ENCODE data around the gene NOL4L.

The NOL4L gene

GRCh38 chr20:32585011-32585585 lies at the start of gene NOL4L:
Gene NOL4L, minus strand, starts transcription at chr20:32585333. Its CDS starts 443 bp downstream, at chr20:32584890.
- peak; percentile 14 for DNase-seq

DNA sequence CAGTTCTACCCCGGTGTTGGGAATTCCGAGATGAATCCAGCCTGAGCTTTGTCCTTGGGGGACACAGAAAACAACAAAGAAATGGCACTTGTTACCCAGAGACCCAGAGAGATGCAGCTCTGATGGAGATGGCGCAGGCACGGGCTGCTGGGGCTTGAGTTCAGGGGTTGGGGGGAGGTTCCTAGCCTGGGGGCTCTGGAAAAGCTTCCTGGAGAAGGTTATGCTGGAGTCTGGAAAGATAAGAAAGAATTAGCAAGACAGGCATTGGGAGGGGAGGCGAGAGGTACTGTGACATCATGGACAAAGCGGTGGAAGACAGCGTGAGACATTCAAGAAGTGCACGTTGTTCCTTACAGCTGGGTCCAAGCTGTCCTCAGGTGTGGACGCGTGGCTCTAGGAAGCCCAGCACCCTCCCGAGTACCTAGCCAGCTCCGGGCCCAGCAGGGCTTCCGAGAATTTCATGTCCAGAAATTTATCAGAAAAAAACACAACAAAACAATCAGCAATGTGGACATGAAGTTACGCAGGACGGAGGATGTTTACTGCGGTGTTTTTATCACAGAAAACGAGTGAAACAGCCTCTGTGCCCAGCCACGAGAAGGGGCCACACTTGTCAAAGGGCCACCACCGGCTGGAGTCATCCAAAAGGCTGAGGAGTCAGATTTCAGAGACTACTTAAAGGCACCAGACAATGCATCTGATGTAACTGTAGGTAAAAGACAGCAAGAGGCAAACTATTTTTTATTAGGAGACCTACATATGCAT lies 49.1 kb upstream of the NOL4L start:
- DNase-seq, result no peak

DNA sequence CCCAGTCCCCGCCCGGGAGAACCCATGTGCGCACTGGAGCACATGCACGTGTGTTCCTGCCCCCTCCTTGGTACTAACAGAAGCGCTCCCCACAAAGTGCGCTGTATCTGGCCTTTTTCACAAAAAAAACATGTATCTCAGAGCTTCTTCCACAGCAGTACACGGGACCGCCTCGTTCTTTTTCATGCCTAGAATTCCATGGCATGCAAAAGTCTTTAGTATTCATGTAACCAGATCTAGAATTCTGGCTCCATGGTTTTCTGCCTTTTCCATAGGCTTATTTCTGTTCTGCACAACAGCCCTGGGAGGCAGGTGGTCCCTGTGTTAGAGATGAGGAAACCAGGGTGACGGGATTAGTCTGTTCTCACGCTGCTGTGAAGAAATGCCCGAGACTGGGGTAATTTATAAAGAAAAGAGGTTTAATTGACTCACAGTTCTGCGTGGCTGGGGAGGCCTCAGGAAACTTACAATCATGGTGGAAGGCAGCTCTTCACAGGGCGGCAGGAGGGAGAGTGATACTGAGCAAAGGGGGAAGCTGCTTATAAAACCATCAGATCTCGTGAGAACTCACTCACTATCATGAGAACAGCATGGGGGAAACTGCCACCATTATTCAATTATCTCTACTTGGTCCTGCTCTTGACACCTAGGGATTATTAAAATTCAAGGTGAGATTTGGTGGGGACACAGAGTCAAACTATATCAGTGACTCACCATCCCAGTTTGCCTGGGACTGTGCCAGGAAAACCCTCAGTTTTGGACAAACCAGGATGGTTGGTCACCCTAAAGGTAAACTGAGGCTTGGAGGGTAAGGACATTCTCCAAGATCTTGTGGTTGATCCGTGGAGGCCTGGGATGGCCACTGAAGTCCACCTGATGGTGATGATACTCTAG lies 47.6 kb upstream of the NOL4L start:
- DNase-seq, result no peak

DNA sequence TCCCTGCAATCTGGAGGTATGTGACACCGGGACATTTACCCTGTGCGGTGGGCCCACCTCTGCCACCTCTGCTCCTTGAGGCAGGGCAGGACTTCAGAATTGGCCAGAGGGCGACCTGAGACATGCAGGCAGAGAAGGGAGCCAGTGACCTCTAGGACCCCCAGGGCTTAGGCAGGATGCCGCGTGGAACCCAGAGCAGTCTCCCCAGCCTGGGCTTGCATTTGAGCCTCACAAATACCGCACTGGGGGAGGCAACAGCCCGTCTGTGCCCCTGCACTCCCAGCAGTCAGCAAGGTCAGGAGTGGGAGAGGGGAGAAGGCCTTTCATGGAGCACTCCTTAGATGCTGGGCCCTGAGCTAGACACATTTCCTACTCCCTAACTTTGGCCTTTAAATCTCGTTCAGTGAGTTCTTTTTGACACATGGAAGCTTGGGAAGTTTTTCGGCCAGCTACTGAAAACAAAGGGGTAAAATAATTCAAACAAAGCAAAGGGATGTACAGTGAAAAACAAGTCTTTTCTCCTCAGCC lies 46.9 kb upstream of the NOL4L start:
- DNase-seq, result no peak

- no peak for DNase-seq
These were observed 44.7 kb upstream of the NOL4L start for GRCh38 chr20:32629813-32630212.

- no peak for DNase-seq
These were observed 43.9 kb upstream of the NOL4L start for GRCh38 chr20:32628960-32629530.

GRCh38 chr20:32626859-32627636 lies 41.9 kb upstream of the NOL4L start:
- DNase-seq, result peak; percentile 26

DNA sequence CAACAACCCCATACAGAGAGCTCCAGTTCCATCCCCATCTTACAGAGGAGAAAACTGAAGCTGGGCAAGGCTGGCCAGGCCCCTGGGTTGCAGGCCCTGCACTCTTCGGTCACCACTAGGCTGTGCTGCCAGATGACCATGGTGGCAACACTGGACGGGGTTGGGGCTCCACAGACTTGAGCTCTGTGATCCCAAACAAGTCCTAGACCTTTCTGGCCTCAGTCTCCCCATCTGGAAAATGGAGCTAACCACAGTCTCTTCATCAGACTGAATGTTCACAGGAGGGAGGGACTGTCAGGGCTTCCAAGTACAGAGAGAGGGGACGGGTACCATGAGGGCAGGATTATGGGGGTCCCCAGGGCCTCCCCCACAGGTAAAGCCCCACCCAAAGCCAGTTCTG lies 41.3 kb upstream of the NOL4L start:
- DNase-seq, result no peak

DNA sequence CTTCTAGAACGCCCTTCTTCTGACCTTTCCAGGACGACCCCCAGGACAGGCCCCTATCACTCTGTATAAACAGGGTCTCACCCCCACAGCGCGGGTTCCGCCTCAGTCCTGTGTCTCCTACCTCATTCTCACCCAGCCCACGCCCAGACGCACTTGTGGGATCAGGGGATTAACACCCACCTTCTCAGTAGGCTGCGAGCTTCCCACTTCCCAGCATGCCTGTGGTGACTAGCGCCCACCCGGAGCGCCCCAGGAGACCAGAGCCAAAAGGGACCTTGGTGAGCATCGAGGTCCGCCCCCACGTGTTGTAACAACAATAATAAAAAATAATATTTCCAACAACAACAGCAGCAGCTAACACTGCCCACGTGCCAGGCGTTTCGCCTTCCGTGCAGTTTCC lies 40.9 kb upstream of the NOL4L start:
- DNase-seq, result no peak

DNA sequence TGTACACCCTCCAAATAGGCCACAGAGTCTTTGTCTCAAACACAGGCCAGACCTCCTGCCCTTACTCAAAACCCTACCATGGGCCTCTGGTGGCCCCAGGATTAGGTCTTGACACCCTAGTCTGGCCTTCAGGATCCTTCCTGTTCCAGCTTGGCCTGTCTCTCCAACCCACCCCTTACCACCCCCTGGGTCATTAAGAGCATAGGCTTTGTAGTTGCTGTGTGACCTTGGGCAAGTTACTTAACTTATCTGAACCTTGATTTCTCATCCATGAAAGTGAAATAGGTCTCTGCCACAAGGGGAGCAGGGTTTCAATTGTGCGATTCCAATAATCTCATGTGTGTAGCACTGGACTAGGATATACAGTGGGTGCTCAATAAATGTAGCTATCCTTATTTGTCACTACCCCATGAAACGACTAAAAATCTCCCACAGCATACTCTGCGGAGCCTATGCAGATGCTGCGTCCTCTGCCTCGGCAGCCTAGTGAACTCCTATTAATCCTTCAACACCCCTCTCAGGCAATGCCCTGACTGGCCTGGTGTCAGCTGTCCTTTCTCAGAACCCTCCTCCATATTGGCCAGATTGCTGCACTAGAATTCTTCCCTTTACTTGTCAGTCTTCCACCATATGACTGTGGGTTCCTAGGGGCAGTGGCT lies 39.7 kb upstream of the NOL4L start:
- no peak for DNase-seq

- no peak for DNase-seq
These were observed 38.6 kb upstream of the NOL4L start for GRCh38 chr20:32623667-32624157.

GRCh38 chr20:32622585-32623468 lies 37.7 kb upstream of the NOL4L start:
- no peak for DNase-seq

DNA sequence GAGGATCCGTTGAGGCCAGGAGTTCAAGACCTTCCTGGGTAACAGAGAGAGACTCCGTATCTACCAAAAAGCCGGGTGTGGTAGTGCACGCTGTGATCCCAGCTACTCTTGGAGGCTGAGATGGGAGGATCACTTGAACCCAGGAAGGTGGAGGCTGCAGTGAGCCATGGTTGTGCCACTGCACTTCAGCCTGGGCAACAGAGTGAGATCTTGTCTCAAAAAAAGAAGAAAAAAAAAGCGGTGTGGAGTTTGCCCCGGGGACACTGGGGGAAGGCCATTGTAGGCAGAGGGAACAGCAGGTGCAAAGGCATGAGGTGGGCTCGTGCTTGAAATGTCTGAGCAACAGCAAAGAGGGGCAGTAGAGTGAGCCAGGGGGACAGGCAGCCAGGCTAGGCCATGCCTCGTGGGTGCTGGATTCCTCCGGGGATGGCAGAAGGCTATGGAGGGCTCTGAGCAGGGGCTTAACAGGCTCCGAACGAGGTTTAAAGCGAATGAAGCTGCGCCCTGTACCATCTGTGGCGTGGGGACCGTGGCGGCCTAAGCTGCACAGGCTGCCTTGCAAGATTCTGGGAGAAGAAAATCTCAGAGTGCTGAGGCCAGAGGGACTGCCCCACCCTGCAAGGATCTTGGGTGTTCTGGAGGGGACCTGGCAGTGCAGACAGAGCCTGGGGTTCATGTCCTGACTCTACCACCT lies 36.9 kb upstream of the NOL4L start:
- DNase-seq, result no peak

DNA sequence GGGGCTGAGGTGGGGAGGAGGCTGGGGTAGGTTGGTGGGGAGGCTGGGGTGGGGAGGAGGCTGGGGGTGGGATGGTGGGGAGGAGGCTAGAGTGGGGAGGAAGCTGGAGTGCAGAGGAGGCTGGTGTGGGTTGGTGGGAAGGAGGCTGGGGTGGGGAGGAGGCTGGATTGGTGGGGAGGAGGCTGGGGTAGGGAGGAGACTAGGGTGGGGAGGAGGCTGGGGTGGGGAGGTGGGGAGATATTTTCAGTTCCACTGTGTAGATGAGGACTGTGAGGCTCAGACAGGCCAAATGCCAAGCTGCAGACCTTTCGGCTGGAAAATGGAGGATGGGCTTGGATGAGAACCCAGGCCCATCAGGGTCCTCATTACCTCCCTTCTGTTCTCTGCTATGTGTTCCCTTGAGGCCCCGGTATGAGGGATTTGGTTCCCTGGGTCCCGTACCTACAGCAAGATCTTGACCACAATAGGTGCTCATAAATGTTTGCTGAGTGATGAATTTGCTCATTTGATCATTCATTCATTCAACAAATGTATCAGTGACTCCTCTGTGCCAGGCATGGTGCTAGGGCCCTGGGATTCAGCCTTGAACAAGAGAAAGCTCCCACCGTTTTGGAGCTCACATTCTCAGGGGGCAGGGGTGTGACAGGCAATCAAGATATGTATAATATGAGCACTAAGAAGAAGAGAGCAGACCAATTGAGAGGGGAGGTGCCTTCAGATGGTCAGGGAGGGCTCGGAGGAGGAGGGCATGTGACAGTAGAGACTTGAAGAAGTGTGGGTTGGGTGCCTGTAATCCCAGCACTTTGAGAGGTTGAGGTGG lies 36.1 kb upstream of the NOL4L start:
- no peak for DNase-seq

DNA sequence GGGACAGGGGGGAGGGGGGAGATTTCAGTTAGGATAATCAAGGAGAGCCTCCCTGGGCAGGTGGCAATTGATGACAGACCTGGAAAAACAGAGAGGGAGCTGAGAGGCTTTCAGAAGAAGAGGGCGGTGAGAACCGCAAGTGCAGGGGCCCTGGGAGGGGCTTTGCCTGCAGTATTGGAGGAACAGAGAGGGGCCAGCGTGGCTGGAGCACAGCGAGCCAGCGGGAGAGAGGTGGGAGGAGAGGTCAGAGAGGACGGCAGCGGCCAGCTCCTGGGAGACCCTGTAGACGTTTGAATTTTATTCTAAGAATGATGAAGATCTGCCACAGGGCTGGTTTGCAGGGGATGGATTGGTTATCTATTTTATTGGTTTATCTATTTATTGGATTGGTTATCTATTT lies 34.5 kb upstream of the NOL4L start:
- DNase-seq, result no peak

DNA sequence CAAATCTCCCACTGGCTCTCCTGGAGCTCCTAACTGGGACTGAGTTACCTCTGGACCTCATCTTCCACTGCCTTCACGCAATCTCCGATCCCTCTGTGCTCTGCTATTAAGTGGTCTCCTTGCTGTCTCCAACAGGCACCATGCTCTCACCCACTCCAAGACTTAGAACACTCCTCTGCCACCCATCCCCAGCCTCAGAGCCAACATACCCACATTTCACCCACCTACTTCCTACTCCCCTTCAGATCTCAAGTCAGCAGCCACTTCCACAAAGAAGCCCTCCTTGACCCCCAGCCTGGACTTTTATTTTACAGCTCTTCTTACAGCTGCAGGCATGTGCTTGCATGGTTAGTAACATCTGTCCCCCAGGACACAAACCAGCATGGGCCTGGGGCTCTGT lies 29.6 kb upstream of the NOL4L start:
- no peak for DNase-seq

- DNase-seq, result no peak
These were observed 29.2 kb upstream of the NOL4L start for GRCh38 chr20:32614303-32614702.

DNA sequence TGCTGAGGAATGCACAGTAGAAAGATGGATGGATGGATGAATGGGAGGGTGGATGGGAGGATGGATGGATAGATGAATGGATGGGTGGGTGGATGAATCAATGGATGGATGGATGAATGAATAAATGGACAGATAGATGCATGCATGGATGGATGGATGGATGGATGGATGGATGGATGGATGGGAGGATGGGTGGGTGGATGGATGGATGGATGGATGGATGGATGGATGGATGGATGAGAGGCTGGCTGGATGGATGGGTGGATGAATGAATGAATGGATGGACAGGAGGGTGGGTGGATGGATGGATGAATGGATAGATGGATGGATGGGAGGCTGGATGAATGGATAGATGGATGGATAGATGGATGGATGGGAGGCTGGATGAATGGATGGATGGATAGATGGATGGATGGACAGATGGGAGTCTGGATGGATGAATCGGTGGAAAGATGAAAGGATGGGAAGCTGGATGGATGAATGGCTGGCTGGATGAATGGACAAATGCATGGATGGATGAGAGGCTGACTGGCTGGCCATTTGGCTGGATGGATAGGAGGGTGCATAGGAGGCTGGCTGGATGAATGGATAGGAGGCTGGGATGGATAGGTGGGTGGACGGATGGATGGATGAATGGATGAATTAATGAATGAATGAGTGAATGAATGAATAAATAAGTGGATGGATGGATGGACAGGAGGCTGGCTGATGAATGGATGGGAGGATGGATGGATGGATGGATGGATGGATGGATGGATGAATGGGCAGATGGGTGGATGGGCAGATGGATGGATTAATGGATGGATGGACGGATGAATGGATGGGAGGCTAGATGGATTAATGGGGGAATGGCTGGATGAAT lies 28.3 kb upstream of the NOL4L start:
- DNase-seq, result no peak

All from CD4-positive, alpha-beta T cell treated with Interferon gamma for 1 hour (primary cell).